ENCODE measurements around the gene RRBP1.

- TF ChIP-seq, protein P1, sequence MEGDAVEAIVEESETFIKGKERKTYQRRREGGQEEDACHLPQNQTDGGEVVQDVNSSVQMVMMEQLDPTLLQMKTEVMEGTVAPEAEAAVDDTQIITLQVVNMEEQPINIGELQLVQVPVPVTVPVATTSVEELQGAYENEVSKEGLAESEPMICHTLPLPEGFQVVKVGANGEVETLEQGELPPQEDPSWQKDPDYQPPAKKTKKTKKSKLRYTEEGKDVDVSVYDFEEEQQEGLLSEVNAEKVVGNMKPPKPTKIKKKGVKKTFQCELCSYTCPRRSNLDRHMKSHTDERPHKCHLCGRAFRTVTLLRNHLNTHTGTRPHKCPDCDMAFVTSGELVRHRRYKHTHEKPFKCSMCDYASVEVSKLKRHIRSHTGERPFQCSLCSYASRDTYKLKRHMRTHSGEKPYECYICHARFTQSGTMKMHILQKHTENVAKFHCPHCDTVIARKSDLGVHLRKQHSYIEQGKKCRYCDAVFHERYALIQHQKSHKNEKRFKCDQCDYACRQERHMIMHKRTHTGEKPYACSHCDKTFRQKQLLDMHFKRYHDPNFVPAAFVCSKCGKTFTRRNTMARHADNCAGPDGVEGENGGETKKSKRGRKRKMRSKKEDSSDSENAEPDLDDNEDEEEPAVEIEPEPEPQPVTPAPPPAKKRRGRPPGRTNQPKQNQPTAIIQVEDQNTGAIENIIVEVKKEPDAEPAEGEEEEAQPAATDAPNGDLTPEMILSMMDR (conservative IDR thresholded peaks at IDR 0.05 in 1 of 2, IDR thresholded peaks at IDR 0.05 in 1 of 2; ENCODE audit: extremely low read depth in 1 of 2, insufficient read depth in 1 of 2, low read depth in 1 of 2, low read length in 2 of 2), result no peak
- TF ChIP-seq EZH2 (IDR thresholded peaks at IDR 0.05; ENCODE audit: borderline replicate concordance, low read length), result no peak
Observed at GRCh38 chr20:17715075-17715474, 33.0 kb upstream of the RRBP1 start.
